HEK293 (cell line): Measurements from ENCODE around the gene C1orf94.

Experiments used
- GLI2 ChIP-seq: fragments of 450-650 bp; formaldehyde crosslinking; IDR thresholded peaks from 2 replicates; pipeline ENCODE4; 2017; ENCODE audit warnings: missing biosample characterization, missing genetic modification characterization, low read depth, borderline replicate concordance
- HOXA7 ChIP-seq: sonication (generic); formaldehyde crosslinking; IDR thresholded peaks from 2 replicates; pipeline ENCODE4 v1.8.1; 2022; ENCODE audit warnings: missing genetic modification reagents, borderline replicate concordance
- PRDM1 ChIP-seq: fragments of 450-650 bp; formaldehyde crosslinking; IDR thresholded peaks from 2 replicates; pipeline ENCODE4; 2016; ENCODE audit warnings: missing biosample characterization, missing genetic modification characterization
- SP3 ChIP-seq: fragments of 450-650 bp; formaldehyde crosslinking; IDR thresholded peaks from 2 replicates; pipeline ENCODE4 v1.5.1; 2016; ENCODE audit warnings: missing biosample characterization, missing genetic modification characterization
- TCF7L2 ChIP-seq: IDR thresholded peaks from 2 replicates; pipeline ENCODE4 v1.6.1; 2011; ENCODE audit warnings: low read depth, mild to moderate bottlenecking, inconsistent platforms, low read length, moderate library complexity, borderline replicate concordance
- WT1 ChIP-seq: fragments of 450-650 bp; formaldehyde crosslinking; IDR thresholded peaks from 2 replicates; pipeline ENCODE4 v1.5.1; 2016; ENCODE audit warnings: missing biosample characterization, missing genetic modification characterization
- ZBTB21 ChIP-seq: fragments of 450-650 bp; formaldehyde crosslinking; IDR thresholded peaks from 2 replicates; pipeline ENCODE4 v1.5.1; 2017; ENCODE audit warnings: missing biosample characterization, missing genetic modification characterization
- ZFP41 ChIP-seq: fragments of 450-650 bp; formaldehyde crosslinking; IDR thresholded peaks from 2 replicates; pipeline ENCODE4 v1.5.1; 2016; ENCODE audit warnings: missing biosample characterization, missing genetic modification characterization, borderline replicate concordance
- ZNF133 ChIP-seq: fragments of 450-650 bp; formaldehyde crosslinking; IDR thresholded peaks from 2 replicates; pipeline ENCODE4 v1.5.1; 2016; ENCODE audit warnings: missing biosample characterization, missing genetic modification characterization
- ZNF239 ChIP-seq: fragments of 450-650 bp; formaldehyde crosslinking; IDR thresholded peaks from 2 replicates; pipeline ENCODE4 v1.5.1; 2016; ENCODE audit warnings: missing biosample characterization, missing genetic modification characterization
- ZNF335 ChIP-seq: fragments of 450-650 bp; formaldehyde crosslinking; conservative IDR thresholded peaks from 2 replicates; pipeline ENCODE4 v1.5.1; 2016; ENCODE audit warnings: missing biosample characterization, missing genetic modification characterization
- ZNF416 ChIP-seq: fragments of 450-650 bp; formaldehyde crosslinking; IDR thresholded peaks from 2 replicates; pipeline ENCODE4 v1.5.1; 2016; ENCODE audit warnings: missing biosample characterization, missing genetic modification characterization
- ZNF423 ChIP-seq: fragments of 450-650 bp; formaldehyde crosslinking; IDR thresholded peaks from 2 replicates; pipeline ENCODE4 v1.5.1; 2016; ENCODE audit warnings: missing biosample characterization, missing genetic modification characterization
- ZNF48 ChIP-seq: fragments of 450-650 bp; formaldehyde crosslinking; IDR thresholded peaks from 2 replicates; pipeline ENCODE4 v1.5.1; 2016; ENCODE audit warnings: missing biosample characterization, missing genetic modification characterization
- ZNF530 ChIP-seq: fragments of 450-650 bp; formaldehyde crosslinking; IDR thresholded peaks from 2 replicates; pipeline ENCODE4 v1.5.1; 2016; ENCODE audit warnings: low read depth, missing biosample characterization, missing genetic modification characterization
- ZNF560 ChIP-seq: fragments of 450-650 bp; formaldehyde crosslinking; IDR thresholded peaks from 2 replicates; pipeline ENCODE4 v1.5.1; 2017; ENCODE audit warnings: missing biosample characterization, missing genetic modification characterization, borderline replicate concordance
- ZNF610 ChIP-seq: fragments of 450-650 bp; formaldehyde crosslinking; IDR thresholded peaks from 2 replicates; pipeline ENCODE4 v1.5.1; 2016; ENCODE audit warnings: missing biosample characterization, missing genetic modification characterization, borderline replicate concordance
- ZNF660 ChIP-seq: fragments of 450-650 bp; IDR thresholded peaks from 2 replicates; pipeline ENCODE4 v1.5.1; 2018; ENCODE audit warnings: missing biosample characterization, mild to moderate bottlenecking, missing genetic modification characterization
- ZNF768 ChIP-seq: fragments of 450-650 bp; formaldehyde crosslinking; IDR thresholded peaks from 2 replicates; pipeline ENCODE4 v1.5.1; 2018; ENCODE audit warnings: missing biosample characterization, mild to moderate bottlenecking, missing genetic modification characterization
- ZSCAN16 ChIP-seq: fragments of 450-650 bp; formaldehyde crosslinking; IDR thresholded peaks from 2 replicates; pipeline ENCODE4 v1.5.1; 2016; ENCODE audit warnings: missing biosample characterization, missing genetic modification characterization
- TF ChIP-seq, protein P1 (sequence below): fragments of 450-650 bp; formaldehyde crosslinking; IDR thresholded peaks from 2 replicates; pipeline ENCODE4 v1.5.1; 2017; ENCODE audit warnings: missing biosample characterization, missing genetic modification characterization
- TF ChIP-seq, protein P2 (sequence below): fragments of 450-650 bp; formaldehyde crosslinking; IDR thresholded peaks from 2 replicates; pipeline ENCODE4 v1.5.1; 2016; ENCODE audit warnings: missing biosample characterization, missing genetic modification characterization
- TF ChIP-seq, protein P3 (sequence below): fragments of 450-650 bp; formaldehyde crosslinking; IDR thresholded peaks from 2 replicates; pipeline ENCODE4 v1.5.1; 2016; ENCODE audit warnings: missing biosample characterization, missing genetic modification characterization
- TF ChIP-seq, protein P4 (sequence below): fragments of 450-650 bp; formaldehyde crosslinking; IDR thresholded peaks from 2 replicates; pipeline ENCODE4 v1.5.1; 2016; ENCODE audit warnings: missing biosample characterization, missing genetic modification characterization, low read depth
- TF ChIP-seq, protein P5 (sequence below): fragments of 450-650 bp; formaldehyde crosslinking; IDR thresholded peaks from 2 replicates; pipeline ENCODE4 v1.5.1; 2016; ENCODE audit warnings: missing biosample characterization, missing genetic modification characterization
- TF ChIP-seq, protein P6 (sequence below): fragments of 450-650 bp; formaldehyde crosslinking; IDR thresholded peaks from 2 replicates; pipeline ENCODE4 v1.5.1; 2016; ENCODE audit warnings: missing biosample characterization, missing genetic modification characterization, borderline replicate concordance

Gene C1orf94

DNA sequence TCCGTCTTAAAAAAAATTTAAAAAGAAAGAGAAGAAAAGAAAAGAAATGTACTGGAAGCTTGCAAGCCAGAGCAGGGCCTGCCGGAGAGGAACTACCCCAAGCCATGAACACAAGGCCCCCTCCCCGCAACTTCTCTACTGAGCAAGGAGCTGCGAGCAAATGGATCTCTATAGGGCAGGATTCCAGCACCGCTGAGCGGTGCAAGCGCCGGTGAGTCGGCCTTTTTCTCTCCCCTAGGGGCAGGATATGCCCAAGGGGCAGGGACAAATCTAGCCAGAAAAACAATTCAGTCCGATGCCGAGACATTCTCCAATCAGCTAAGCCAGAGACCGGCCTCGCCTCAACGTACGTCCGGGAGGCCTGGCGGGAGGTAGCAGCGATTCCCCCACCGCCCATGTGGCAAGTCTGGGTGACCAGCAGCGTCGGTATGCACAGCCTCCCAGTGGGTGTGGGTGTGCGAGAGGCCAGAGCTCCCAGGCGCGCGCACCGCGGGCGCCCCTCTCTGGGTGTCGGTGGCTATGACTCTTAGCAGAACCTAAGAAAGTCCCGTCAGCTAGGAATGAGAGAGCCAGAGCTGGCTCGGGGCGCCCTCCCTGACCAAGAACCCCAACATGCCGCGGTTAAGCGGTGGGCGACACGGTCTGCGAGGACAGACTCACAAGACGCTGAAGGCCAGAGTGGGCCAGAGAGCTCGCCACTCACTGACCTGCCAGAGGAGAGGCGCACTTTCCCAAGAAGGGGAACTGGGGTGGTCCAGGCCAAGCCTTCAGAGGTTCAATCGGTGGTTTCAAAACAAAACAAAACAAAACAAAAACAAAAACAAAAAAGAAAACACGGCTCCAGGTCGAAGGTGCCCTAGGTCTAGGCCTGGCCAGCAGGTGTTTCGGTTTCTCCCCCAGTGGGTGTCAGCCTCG, 13.6 kb upstream of the C1orf94 start (continued):
- TF ChIP-seq ZNF560 (tag by site-specific recombination) = no peak
- no peak for TF ChIP-seq ZFP41 (tag by site-specific recombination)
- TF ChIP-seq ZNF768 = peak; percentile 41; the same call in 1 of the 2 replicates
- TF ChIP-seq ZBTB21 (tag by site-specific recombination) = no peak
- TF ChIP-seq, protein P1, sequence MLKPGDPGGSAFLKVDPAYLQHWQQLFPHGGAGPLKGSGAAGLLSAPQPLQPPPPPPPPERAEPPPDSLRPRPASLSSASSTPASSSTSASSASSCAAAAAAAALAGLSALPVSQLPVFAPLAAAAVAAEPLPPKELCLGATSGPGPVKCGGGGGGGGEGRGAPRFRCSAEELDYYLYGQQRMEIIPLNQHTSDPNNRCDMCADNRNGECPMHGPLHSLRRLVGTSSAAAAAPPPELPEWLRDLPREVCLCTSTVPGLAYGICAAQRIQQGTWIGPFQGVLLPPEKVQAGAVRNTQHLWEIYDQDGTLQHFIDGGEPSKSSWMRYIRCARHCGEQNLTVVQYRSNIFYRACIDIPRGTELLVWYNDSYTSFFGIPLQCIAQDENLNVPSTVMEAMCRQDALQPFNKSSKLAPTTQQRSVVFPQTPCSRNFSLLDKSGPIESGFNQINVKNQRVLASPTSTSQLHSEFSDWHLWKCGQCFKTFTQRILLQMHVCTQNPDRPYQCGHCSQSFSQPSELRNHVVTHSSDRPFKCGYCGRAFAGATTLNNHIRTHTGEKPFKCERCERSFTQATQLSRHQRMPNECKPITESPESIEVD (tag by site-specific recombination) = no peak
- TF ChIP-seq ZNF133 (tag by site-specific recombination) = no peak
- TF ChIP-seq, protein P2, sequence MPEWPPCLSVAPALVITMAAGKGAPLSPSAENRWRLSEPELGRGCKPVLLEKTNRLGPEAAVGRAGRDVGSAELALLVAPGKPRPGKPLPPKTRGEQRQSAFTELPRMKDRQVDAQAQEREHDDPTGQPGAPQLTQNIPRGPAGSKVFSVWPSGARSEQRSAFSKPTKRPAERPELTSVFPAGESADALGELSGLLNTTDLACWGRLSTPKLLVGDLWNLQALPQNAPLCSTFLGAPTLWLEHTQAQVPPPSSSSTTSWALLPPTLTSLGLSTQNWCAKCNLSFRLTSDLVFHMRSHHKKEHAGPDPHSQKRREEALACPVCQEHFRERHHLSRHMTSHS (tag by site-specific recombination) = no peak
- TF ChIP-seq SP3 (tag by site-specific recombination) = peak; percentile 24; the same call in 1 of the 2 replicates
- TF ChIP-seq, protein P3, sequence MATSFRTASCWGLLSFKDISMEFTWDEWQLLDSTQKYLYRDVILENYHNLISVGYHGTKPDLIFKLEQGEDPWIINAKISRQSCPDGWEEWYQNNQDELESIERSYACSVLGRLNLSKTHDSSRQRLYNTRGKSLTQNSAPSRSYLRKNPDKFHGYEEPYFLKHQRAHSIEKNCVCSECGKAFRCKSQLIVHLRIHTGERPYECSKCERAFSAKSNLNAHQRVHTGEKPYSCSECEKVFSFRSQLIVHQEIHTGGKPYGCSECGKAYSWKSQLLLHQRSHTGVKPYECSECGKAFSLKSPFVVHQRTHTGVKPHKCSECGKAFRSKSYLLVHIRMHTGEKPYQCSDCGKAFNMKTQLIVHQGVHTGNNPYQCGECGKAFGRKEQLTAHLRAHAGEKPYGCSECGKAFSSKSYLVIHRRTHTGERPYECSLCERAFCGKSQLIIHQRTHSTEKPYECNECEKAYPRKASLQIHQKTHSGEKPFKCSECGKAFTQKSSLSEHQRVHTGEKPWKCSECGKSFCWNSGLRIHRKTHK (tag by site-specific recombination) = no peak
- no peak for TF ChIP-seq ZNF239 (tag by site-specific recombination)
- no peak for TF ChIP-seq HOXA7 (CRISPR knock-in tag)
- 0 out of 2 replicates have a peak, but pooled peaks have one; percentile 35 for TF ChIP-seq ZNF335 (tag by site-specific recombination)
- TF ChIP-seq ZNF48 (tag by site-specific recombination) = no peak
- no peak for TF ChIP-seq TCF7L2
- TF ChIP-seq ZNF660 (tag by site-specific recombination) = 0 out of 2 replicates have a peak, but pooled peaks have one; percentile 35
- TF ChIP-seq, protein P4, sequence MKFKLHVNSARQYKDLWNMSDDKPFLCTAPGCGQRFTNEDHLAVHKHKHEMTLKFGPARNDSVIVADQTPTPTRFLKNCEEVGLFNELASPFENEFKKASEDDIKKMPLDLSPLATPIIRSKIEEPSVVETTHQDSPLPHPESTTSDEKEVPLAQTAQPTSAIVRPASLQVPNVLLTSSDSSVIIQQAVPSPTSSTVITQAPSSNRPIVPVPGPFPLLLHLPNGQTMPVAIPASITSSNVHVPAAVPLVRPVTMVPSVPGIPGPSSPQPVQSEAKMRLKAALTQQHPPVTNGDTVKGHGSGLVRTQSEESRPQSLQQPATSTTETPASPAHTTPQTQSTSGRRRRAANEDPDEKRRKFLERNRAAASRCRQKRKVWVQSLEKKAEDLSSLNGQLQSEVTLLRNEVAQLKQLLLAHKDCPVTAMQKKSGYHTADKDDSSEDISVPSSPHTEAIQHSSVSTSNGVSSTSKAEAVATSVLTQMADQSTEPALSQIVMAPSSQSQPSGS (tag by site-specific recombination) = no peak
- TF ChIP-seq ZNF530 (tag by site-specific recombination) = no peak
- TF ChIP-seq ZNF423 = no peak
- TF ChIP-seq GLI2 (tag by site-specific recombination) = no peak
- TF ChIP-seq WT1 (tag by site-specific recombination) = no peak
- TF ChIP-seq, protein P5, sequence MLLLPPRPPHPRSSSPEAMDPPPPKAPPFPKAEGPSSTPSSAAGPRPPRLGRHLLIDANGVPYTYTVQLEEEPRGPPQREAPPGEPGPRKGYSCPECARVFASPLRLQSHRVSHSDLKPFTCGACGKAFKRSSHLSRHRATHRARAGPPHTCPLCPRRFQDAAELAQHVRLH = no peak
- TF ChIP-seq ZSCAN16 (tag by site-specific recombination) = no peak
- TF ChIP-seq, protein P6, sequence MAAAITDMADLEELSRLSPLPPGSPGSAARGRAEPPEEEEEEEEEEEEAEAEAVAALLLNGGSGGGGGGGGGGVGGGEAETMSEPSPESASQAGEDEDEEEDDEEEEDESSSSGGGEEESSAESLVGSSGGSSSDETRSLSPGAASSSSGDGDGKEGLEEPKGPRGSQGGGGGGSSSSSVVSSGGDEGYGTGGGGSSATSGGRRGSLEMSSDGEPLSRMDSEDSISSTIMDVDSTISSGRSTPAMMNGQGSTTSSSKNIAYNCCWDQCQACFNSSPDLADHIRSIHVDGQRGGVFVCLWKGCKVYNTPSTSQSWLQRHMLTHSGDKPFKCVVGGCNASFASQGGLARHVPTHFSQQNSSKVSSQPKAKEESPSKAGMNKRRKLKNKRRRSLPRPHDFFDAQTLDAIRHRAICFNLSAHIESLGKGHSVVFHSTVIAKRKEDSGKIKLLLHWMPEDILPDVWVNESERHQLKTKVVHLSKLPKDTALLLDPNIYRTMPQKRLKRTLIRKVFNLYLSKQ (tag by site-specific recombination) = no peak
- TF ChIP-seq PRDM1 (tag by site-specific recombination) = no peak
- TF ChIP-seq ZNF610 (tag by site-specific recombination) = no peak
- TF ChIP-seq ZNF416 = no peak
- TF ChIP-seq, all 188 proteins: peak for 19
